WTC11 (cell line): ENCODE results near the gene CZIB. TPM values are rescaled to one million over a fixed set of nuclear protein-coding genes. Genes with fewer than 3 reads are reported as not detected.
A peak's percentile ranks its signal among the peaks of the same experiment; 100 is the strongest.

ENCODE experiments used
- ATAC-seq: fragments of 200-7000 bp; cut with Tn5 transposase; 2 replicates; pipeline ENCODE4 v1.10.0; 2021; ENCODE audit warnings: mild to moderate bottlenecking, moderate library complexity
- CTCF ChIA-PET: fragments of 300-600 bp; sonication (Branson Sonifier 250); formaldehyde crosslinking; loops from one replicate; lab custom pipeline; 2021; ENCODE audit warnings: antibody characterized with exemption; lab: Charles Lee
- POLR2A ChIA-PET: fragments of 350-600 bp; sonication (Branson Sonifier 250); formaldehyde crosslinking; loops from one replicate; lab custom pipeline; 2021; ENCODE audit warnings: antibody characterized with exemption; lab: Charles Lee
- DNase-seq: peaks from one replicate; pipeline ENCODE4 v3.0.0; 2021; ENCODE audit warnings: low spot score
- H3K27ac Mint-ChIP-seq: 2 replicates; pipeline ENCODE4 v1.8.0; 2021; ENCODE audit warnings: mixed read lengths
- H3K27me3 Mint-ChIP-seq: 2 replicates; pipeline ENCODE4 v1.8.0; 2021; ENCODE audit warnings: low read depth, mild to moderate bottlenecking, moderate library complexity, mixed read lengths
- H3K36me3 Mint-ChIP-seq: 2 replicates; pipeline ENCODE4 v1.8.0; 2021; ENCODE audit warnings: mixed read lengths
- H3K4me1 Mint-ChIP-seq: 2 replicates; pipeline ENCODE4 v1.8.0; 2022; ENCODE audit warnings: mixed read lengths
- H3K4me3 Mint-ChIP-seq: 2 replicates; pipeline ENCODE4 v1.8.0; 2021; ENCODE audit warnings: mild to moderate bottlenecking, moderate library complexity, mixed read lengths
- H3K9me3 Mint-ChIP-seq: 2 replicates; pipeline ENCODE4 v1.8.0; 2021; ENCODE audit warnings: mixed read lengths
- AFF4 ChIP-seq: sonication (generic); formaldehyde crosslinking; IDR thresholded peaks from 2 replicates; pipeline ENCODE4 v1.8.1; 2023; ENCODE audit warnings: mild to moderate bottlenecking, missing genetic modification reagents, borderline replicate concordance
- ATF1 ChIP-seq: sonication (generic); formaldehyde crosslinking; IDR thresholded peaks from 2 replicates; pipeline ENCODE4 v1.8.1; 2023; ENCODE audit warnings: mild to moderate bottlenecking, moderate library complexity, missing genetic modification reagents
- E2F5 ChIP-seq: sonication (generic); formaldehyde crosslinking; IDR thresholded peaks from 2 replicates; pipeline ENCODE4 v1.8.1; 2022; ENCODE audit warnings: mild to moderate bottlenecking, moderate library complexity, missing genetic modification reagents
- GTF2I ChIP-seq: fragments of 250-450 bp; sonication (Bioruptor Pico); conservative IDR thresholded peaks from 2 replicates; pipeline ENCODE4 v1.4.0; 2021; ENCODE audit warnings: mild to moderate bottlenecking
- HMGA2 ChIP-seq: fragments of 250-450 bp; sonication (Bioruptor Pico); IDR thresholded peaks from 2 replicates; pipeline ENCODE4 v1.4.0; 2021; ENCODE audit warnings: mild to moderate bottlenecking, moderate library complexity
- HMGXB4 ChIP-seq: sonication (generic); formaldehyde crosslinking; IDR thresholded peaks from 2 replicates; pipeline ENCODE4 v1.8.1; 2023; ENCODE audit warnings: mild to moderate bottlenecking, moderate library complexity, missing genetic modification reagents
- IRF2 ChIP-seq: sonication (generic); formaldehyde crosslinking; IDR thresholded peaks from 2 replicates; pipeline ENCODE4 v1.8.0; 2022; ENCODE audit warnings: low read depth, missing genetic modification reagents, borderline replicate concordance
- TCF7 ChIP-seq: sonication (generic); formaldehyde crosslinking; IDR thresholded peaks from 2 replicates; pipeline ENCODE4 v1.8.0; 2022; ENCODE audit warnings: mild to moderate bottlenecking, low read depth, missing genetic modification reagents, moderate library complexity
- ZNF281 ChIP-seq: sonication (generic); formaldehyde crosslinking; IDR thresholded peaks from 2 replicates; pipeline ENCODE4 v1.8.0; 2023; ENCODE audit warnings: mild to moderate bottlenecking, missing genetic modification reagents
- ZNF416 ChIP-seq: fragments of 250-450 bp; sonication (Bioruptor Pico); IDR thresholded peaks from 2 replicates; pipeline ENCODE4 v1.9.0; 2021; ENCODE audit warnings: mild to moderate bottlenecking, inconsistent platforms
- ZNF671 ChIP-seq: fragments of 250-450 bp; sonication (Bioruptor Pico); IDR thresholded peaks from 2 replicates; pipeline ENCODE4 v1.8.0; 2021; ENCODE audit warnings: mild to moderate bottlenecking
- total RNA-seq: library from RNA; stranded (reverse); gene quantifications from 3 replicates; pipeline ENCODE4 v1.2.3, GENCODE V29; 2021
- TF ChIP-seq, protein P1 (sequence below): sonication (generic); formaldehyde crosslinking; IDR thresholded peaks from 2 replicates; pipeline ENCODE4 v1.8.0; 2022; ENCODE audit warnings: mild to moderate bottlenecking, missing genetic modification reagents
- TF ChIP-seq, protein P2 (sequence below): sonication (generic); formaldehyde crosslinking; IDR thresholded peaks from 2 replicates; pipeline ENCODE4 v1.8.1; 2022; ENCODE audit warnings: low read depth, mild to moderate bottlenecking, moderate library complexity, missing genetic modification reagents, borderline replicate concordance
- TF ChIP-seq, protein P3 (sequence below): sonication (generic); formaldehyde crosslinking; IDR thresholded peaks from 2 replicates; pipeline ENCODE4 v1.8.0; 2023; ENCODE audit warnings: missing genetic modification reagents

Gene CZIB
- total RNA-seq, 1 experiment from 2014 or later = 41.6 TPM

GRCh38 chr1:53195246-53196016 is 25.0 kb downstream of the CZIB start:
- Mint-ChIP-seq H3K4me3 (peak overlapping the region; percentile 93), H3K36me3 (no peaks in the 10 kb centered on the region), H3K27me3 (peaks cover 23% of the 10 kb centered on the region), H3K9me3 (no peaks in the 10 kb centered on the region), H3K27ac (no peak overlapping the region), H3K4me1 (peaks cover 23% of the 10 kb centered on the region)
- DNase-seq = no peak
- ATAC-seq = no peak
- TF ChIP-seq, protein P1, sequence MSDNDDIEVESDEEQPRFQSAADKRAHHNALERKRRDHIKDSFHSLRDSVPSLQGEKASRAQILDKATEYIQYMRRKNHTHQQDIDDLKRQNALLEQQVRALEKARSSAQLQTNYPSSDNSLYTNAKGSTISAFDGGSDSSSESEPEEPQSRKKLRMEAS (CRISPR knock-in tag) = no peak
- TF ChIP-seq AFF4 (CRISPR knock-in tag) (no peak), ZNF671 (CRISPR knock-in tag) (no peak), ZNF416 (CRISPR knock-in tag) (no peak), TCF7 (CRISPR knock-in tag) (no peak), E2F5 (no peak), HMGA2 (CRISPR knock-in tag) (no peak), GTF2I (CRISPR knock-in tag) (no peak), HMGXB4 (CRISPR knock-in tag) (no peak), ATF1 (CRISPR knock-in tag) (no peak), IRF2 (no peak), ZNF281 (CRISPR knock-in tag) (no peak)
- TF ChIP-seq, protein P2, sequence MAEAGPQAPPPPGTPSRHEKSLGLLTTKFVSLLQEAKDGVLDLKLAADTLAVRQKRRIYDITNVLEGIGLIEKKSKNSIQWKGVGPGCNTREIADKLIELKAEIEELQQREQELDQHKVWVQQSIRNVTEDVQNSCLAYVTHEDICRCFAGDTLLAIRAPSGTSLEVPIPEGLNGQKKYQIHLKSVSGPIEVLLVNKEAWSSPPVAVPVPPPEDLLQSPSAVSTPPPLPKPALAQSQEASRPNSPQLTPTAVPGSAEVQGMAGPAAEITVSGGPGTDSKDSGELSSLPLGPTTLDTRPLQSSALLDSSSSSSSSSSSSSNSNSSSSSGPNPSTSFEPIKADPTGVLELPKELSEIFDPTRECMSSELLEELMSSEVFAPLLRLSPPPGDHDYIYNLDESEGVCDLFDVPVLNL (CRISPR knock-in tag) = no peak
- TF ChIP-seq, protein P3, sequence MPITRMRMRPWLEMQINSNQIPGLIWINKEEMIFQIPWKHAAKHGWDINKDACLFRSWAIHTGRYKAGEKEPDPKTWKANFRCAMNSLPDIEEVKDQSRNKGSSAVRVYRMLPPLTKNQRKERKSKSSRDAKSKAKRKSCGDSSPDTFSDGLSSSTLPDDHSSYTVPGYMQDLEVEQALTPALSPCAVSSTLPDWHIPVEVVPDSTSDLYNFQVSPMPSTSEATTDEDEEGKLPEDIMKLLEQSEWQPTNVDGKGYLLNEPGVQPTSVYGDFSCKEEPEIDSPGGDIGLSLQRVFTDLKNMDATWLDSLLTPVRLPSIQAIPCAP (CRISPR knock-in tag) = no peak
- TF ChIP-seq, all 79 proteins: peak for 0
- CTCF ChIA-PET = interaction anchor here (1.0 to 2.4 kb wide), 5 partner anchors 9 to 290 kb away, joined by 3 to 13 read pairs (median 4); no protein-coding TSS in a partner anchor
- POLR2A ChIA-PET = no interaction called here
